ENCODE measurements around the gene GART. TPM values are rescaled to one million over a fixed set of nuclear protein-coding genes. Genes with fewer than 3 reads are reported as not detected.

Gene GART
- total RNA-seq, 4 donors from 2014 or later = 45.4 to 69.0 (median 61.7) TPM

Other genes starting within 250 kb of the GART start
- gene IFNAR1, start 217.1 kb downstream of the GART start, total RNA-seq = 10 to 100 TPM; 14.9 to 23.1 (median 21.9) TPM
- gene IFNGR2, start 138.7 kb downstream of the GART start, total RNA-seq = 10 to 100 TPM; 53.7 to 96.3 (median 67.6) TPM
- 100 to 1,000 TPM in 1 of 4 donors, 10 to 100 TPM in 3; 64.4 to 116 (median 94.7) TPM for gene TMEM50B, start 62.1 kb downstream of the GART start, total RNA-seq
- gene DNAJC28, start 50.4 kb downstream of the GART start, total RNA-seq = 1 to 10 TPM in 3 of 4 donors, not detected in 1; 1.9 to 4.4 (median 2.5) TPM
- 1,000 to 10,000 TPM in 1 of 4 donors, 100 to 1,000 TPM in 3; 285 to 1,432 (median 485) TPM for gene SON, start 921 bp upstream of the GART start, total RNA-seq
- gene DONSON, start 46.6 kb upstream of the GART start, total RNA-seq = 10 to 100 TPM in 2 of 4 donors, 1 to 10 TPM in 2; 9.2 to 26.3 (median 10.7) TPM
- 100 to 1,000 TPM in 1 of 4 donors, 10 to 100 TPM in 3; 30.8 to 172 (median 48.5) TPM for gene CRYZL1, start 99.6 kb upstream of the GART start, total RNA-seq
- gene ITSN1, start 100.4 kb upstream of the GART start, total RNA-seq = 10 to 100 TPM; 41.0 to 56.9 (median 49.5) TPM

Measured in Peyer's patch (tissue), 4 donors.